C4-2B (cell line): Measurements from ENCODE around the gene PIAS1.

Source experiments
- CTCF ChIP-seq: fragments of 450-650 bp; conservative IDR thresholded peaks from 2 replicates; pipeline ENCODE4 v1.5.1; 2017; ENCODE audit warnings: mild to moderate bottlenecking
- ZFX ChIP-seq: fragments of 450-650 bp; IDR thresholded peaks from 2 replicates; pipeline ENCODE4 v1.6.1; 2017

GRCh38 chr15:68201153-68201878 lies 147.2 kb downstream of the PIAS1 start:
- TF ChIP-seq CTCF (no peak), ZFX (no peak)
